Suppressor macrophage treated with lipopolysaccharide for 4 hours (primary cell): ENCODE measurements around the gene CHI3L1.

ENCODE experiments used
- DNase-seq: peaks from one replicate; pipeline ENCODE4 v3.0.0-alpha.2; 2020

CHI3L1 gene

DNA sequence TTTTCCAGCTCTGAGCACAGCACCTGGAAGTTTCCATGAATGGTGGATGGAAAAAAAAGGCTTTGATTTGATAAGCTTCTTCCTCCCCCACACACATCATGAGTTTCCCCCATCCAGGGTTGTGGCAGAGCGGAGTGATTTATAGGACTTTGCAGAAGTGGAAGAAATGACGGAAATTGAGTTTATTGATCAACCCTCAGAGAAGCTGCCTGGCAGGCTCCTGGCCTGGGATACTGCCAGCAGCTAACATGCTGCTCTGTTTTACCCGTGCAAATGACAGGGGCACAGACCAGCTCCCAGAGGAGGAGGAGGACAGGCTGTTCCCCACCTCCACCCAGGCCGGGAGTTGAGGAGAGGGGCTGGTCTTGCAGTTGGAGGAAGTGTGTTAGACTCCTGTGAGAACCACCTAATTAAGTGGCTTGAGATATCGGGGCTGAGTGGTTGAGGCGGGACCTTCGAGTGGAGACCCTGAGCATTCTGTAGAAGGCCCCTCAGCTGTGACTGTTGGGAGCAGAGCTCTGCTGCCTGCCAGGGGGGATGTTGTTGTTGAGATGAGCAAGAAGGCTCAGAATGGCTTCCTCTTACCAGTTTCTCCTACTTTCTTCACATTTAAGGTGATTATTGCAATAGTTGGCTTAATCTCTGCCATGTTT lies 37.2 kb downstream of the CHI3L1 start:
- DNase-seq = no peak

DNA sequence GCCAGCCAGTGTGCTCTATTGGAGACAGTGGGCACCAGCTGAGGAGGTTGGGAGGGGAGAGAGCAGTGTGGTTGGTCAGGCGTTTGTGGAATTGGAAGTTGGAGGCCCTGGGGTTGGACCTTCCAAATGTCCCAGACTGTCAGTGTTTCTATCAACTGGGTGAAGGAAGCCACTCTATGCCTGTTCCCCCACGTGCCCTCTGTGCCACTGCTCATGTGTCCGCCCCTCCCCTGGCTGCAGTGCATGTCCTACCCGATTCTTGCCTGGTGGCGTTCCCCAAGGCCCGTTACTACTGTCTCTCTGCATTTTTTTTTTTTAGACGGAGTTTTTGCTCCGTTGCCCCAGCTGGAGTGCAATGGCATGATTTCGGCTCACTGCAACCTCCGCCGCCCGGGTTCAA lies 37.9 kb downstream of the CHI3L1 start:
- no peak for DNase-seq

DNA sequence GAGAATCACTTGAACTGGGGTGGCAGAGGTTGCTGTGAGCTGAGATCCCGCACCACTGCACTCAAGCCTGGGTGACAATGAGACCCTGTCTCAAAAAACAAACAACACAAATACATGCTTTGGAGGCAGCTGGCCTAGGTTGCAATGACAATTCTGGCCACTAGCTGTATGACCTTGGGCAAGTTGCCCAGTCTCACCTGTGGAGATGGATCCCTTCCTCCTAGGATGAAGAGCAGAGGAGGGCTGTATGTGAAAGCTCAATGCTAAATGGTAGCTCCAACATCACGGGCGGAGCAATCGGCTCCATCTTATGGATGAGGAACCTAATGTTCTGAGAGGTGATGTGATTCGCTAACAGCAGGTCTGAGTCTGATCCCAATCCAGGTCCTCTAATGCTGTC lies 38.4 kb downstream of the CHI3L1 start:
- no peak for DNase-seq

DNA sequence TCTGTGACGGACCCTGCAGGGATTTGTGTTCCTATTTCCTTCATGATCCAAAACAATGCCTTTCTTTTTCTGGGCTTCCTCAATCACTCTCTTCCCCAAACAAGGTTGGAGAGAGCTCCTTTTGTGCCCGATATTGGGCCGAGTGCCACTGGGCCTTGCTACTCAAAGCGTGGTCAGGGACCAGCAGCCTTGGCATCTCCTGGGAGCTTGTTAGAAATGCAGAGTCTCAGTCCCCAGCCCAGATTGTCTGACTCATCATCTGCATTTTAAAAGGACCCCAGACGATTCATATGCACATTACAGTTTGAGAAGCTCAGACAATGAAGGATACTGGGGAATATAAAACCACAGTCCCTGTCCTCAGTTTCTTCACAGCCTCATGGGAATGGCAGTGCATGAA lies 39.1 kb downstream of the CHI3L1 start:
- DNase-seq = no peak

DNA sequence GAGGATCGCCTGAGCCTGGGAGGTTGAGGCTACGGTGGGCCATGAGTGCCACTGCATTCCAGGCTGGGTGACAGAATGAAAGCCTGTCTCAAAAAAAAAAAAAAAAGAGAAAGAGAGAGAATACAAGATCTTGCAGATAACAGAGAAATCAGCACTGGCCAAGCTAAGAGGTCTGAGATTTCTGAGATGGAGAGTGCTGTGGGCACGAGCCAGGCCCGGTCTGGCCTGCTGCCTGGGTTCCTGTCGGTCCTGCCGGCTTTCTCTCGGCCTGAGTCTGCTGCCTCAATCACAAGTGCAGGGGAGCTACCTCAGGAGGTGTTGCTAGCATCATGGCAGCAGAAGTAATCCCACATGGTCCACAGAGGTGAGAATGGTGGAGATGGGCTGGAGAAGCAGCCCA lies 40.0 kb downstream of the CHI3L1 start:
- DNase-seq = no peak

DNA sequence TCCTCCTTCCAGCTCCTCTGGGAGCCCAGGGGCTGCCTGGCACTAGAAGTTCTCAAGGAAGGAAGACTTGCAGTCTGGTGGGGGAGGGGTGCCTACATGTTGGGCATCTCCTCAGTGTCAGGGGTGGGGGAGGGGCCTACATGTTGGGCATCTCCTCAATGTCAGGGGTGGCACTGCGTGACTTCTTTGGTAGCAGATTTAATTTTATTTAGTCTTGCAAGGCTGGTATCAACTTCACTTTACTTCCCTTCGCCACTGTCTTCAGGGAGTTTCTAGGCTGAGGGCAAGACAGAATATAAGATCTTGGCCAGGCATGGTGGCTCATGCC lies 40.5 kb downstream of the CHI3L1 start:
- DNase-seq = no peak

DNA sequence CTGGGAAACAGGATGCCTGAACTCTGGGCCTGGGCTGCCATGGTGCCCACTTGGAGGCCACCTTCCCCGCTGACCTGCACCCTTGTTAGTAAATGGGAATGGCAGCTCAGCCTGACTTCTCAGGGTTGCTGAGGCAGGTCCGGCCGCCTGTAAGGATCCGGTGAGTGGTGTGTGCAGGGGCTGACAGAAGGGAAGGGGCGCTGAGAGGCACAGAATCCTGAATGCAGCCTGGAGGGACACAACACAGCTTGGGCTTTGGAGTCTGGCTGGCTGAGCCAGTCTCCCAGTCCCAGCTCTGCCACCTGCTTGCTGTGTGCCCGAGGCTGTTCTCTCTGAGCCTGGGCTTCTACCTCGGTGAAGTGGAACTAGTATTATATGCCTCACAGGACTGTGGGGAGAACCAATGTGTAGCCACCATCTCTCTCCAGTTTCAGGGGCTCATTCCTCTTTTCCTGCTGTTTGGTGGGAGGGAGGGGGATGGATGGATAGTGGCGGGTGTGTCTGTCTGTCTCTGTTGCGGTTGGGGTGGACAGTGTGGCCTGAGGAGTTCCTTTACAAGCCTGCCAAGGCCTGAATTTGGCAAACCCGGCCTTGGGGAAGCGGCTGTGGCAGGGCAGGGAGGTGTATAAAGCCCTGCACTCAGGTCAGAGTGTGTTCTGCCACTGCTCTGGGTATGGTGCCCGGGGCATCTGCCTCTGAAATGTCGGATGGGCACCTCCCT lies 41.0 kb downstream of the CHI3L1 start:
- no peak for DNase-seq

DNA sequence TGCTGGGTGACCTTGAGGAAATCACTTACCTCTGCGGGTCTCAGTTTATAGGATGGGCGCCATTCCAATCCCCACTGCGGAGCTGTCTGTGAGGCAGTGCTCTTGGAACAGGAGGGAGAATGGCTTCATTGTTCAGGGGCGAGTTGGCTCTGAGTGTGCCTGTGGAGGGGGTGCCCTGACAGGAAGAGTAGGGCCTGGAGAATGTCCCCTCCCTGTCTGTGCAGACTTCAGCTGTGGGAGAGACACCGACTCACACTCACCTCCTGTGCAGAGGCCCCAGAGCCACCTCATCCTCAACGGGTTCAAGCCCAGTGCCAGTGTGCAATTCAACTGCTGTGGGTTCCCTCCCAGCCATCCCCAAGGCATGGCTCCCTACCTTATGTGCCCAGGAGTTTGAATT lies 41.8 kb downstream of the CHI3L1 start:
- DNase-seq = no peak

DNA sequence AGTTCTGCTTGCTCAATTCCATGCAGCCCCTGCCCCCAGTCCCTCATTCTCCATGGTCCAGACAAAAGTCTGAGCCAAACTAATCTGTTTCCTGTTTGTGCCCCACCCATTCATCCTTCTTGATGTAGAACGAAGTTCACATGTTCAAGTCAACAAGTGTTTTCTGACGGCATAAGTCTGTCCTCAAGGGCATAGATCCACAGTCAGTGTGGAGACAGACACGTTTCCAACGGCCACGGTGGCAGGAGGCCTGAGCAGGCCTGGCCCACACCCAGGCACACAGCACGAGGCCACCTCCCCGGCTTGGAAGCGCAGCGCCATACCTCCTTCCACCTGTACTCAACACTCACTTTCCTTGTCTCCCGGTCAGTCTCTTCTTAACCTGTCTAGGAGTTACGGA lies 42.9 kb downstream of the CHI3L1 start:
- no peak for DNase-seq

DNA sequence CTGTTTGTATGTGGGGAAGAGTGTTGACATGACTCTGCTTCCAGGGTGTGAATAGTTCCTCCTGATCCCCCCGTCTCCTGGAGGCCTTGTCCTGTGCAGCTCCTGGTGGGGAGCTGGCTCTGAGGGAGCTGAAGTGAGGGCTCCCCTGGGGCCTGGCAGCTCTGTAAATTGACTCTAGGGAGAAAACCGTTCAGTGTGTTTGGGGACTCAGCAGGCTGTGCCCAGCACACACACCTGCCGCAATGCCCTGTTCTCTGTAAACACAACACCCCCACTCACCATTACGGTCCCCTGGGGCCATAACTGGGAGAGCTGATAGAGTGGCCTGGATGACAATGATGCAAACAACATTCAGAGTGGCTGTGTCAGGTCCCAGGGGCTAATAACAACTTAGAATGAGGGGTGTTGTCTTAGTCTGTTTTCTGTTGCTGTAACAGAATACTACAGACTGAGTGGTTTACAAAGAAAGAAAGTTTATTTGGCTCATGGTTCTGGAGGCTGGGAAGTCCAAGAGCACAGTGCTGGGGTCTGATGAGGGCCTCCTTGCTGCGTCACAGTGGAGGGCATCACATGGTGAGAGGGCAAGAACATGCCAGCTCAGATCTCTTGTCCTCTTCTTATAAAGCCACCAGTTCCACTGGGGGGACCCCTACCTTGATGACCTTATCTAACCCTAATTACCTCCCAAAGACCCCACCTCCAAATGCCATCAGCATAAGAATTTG lies 43.7 kb downstream of the CHI3L1 start:
- no peak for DNase-seq

DNA sequence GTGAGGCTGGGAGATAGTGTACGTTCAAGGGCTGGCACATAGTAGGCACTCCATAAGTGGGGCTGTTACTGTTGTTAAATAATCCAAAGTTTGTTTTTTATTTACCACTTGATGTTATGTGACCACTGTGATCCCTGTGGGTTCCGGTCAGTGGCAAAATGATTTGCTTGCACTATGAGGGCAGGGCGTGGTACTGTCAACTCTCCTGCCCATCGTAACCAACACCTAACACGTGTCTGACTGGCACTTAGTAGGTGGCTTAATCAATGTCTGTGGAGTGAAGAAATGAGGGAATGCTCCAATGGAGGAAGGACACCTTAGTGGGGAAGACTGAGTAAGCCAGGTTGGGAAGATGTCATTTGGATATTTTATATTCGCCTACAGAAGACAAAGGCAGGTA lies 44.4 kb downstream of the CHI3L1 start:
- DNase-seq = no peak

DNA sequence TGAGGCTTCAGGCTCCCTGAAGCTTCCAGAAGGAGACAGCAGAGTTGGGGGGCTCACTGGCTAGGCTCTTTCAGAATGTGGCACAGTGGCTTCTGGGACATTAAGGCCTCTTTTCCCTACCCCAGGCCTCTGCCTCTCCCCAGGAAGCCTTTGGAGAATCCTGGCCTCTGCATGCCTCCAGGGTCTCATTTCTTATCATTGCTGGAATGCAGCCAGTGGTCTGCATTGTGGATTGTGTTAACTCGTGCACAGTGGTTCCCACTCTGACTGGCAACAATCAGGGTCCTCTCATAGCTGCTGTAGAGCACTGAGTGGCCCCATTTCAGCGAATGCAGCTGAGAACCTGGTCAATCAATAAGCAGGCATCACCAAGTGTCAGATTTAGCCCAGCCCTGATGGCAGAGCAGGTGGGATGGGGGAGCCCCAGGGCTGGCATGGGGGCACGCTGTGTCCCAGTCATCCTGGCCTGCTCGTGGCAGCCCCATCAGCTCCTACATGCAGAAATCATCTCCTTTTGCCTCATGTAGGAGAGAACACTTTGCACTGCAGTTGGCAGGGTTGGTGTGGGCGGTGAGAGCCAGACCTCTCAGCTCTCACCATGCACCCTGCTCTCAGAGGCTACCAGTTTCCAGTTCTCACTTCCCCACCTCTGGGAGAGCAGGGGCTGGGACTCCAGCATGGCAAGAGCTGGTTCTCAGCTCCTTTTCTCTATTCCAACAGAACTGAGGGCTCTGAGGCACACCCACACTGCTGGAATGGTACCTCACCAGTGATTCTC lies 45.6 kb downstream of the CHI3L1 start:
- DNase-seq = peak; percentile 43

DNA sequence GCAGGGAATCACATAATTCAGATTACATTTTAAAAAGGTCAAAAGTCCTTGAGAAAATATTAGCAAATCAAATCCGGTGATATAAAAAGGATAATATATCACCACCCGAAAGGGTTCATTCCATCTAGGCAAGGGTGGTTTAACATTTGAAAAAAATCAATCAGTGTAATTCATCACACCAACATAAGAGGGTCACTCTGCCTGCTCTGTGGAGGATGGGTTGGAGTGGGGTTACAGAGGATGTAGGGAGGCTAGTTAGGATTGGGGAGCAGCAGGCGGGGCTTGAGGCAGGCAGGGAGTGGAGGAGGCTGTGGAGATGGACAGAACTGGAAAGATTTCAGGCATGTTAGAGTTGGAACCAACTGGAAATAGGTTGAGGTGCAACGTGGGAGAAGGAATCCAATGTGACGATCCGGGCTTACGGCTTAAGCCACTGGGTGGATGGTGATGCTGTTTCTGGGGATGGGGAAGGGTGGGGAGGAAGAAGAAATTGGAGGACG lies 46.5 kb downstream of the CHI3L1 start:
- no peak for DNase-seq

DNA sequence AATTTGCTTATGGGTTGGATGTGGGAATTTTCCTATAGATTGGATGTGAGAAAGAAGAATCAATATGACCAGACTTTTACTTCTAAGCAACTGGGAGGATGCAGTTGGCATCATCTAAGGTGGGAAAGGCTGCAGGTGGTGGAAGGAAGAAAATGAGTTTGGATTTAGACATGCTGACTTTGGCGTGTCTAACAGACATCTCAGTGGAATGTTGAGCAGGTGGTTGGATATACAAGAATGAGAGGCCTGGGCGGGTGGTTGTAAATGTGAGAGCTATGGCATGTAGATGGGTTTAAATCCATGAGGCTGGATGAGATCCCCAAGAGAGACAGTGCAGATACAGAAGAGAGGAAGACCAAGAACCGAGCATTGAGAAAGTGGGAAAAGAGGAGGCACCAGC lies 48.4 kb downstream of the CHI3L1 start:
- no peak for DNase-seq

DNA sequence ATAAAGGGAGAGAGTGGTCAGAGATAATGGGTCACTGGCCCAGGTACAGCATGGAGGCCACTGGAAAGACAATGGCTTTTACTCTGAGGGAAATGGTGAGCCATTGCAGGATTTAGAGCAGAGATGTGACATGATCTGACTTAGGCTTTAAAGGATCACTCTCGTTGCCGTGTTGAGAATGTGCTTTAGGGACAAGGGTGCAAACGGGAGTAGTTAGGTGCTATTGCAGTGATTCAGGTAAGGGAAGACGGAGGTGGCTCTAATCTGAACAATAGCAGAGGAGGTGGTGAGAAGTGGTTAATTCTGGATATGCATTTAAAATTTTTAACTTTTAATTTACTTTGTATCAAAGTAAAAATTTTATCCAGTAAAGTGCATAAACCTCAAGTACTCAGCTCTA lies 49.2 kb downstream of the CHI3L1 start:
- DNase-seq = no peak

DNA sequence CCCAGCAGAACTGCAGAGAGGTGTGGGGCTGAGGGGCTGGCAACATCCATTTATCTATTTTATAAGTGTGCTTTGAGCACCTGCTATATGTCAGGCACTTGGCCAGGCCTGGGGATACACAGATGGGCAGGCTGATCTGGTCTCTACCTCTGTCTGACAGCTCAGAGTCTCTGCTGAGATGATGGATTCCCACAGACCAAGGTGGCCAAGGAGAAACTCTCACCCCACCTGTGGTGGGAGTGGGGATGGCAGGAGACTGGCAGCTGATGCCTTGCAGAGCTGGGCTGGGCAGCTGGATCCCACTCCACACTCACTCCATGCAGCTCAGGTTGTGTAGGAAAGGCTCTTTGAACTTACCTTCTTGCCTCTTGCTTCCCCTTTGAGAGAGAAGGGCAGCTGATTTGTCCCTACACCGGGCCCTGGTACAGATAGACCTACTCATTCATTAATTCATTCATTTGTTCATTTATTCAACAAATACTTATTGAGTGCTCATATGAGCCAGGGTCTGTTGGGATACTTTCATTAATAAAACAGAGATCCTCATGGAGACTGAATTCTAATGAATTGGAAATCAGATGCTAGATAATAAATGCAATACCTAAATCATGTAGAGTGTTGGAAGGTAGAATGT lies 50.0 kb downstream of the CHI3L1 start:
- DNase-seq = no peak

DNA sequence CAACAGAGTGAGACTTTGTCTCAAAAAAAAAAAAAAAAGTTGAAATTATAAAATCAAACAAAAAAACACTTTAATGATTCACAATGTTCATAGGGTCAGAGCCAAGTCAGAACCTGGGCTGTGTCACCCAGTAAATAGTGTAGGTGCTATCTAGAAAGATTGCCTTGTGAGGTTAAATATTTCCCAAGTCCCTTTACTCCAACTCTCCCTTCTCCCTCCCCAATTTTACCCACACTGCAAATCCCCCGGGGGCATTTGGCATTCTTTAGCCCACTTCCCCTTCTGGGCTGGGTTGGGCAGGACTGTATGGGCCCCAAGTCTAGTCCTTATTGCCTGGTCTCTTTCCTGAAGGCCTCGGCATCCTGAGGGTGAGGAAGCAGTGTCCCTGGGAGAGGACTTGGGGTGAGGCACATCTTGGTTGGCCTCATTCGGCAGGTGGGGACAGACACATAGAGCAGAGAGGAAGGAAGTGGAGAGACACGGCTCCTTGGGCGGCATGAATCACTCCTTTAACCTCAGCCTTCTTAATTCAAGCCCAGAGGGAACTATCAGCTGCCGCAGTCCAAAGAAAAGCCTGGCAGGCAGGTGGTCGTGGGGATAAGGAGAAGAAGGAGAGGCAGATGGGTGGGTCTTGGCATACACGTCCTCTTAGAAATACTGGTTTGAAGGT lies 50.7 kb downstream of the CHI3L1 start:
- peak; percentile 47 for DNase-seq

DNA sequence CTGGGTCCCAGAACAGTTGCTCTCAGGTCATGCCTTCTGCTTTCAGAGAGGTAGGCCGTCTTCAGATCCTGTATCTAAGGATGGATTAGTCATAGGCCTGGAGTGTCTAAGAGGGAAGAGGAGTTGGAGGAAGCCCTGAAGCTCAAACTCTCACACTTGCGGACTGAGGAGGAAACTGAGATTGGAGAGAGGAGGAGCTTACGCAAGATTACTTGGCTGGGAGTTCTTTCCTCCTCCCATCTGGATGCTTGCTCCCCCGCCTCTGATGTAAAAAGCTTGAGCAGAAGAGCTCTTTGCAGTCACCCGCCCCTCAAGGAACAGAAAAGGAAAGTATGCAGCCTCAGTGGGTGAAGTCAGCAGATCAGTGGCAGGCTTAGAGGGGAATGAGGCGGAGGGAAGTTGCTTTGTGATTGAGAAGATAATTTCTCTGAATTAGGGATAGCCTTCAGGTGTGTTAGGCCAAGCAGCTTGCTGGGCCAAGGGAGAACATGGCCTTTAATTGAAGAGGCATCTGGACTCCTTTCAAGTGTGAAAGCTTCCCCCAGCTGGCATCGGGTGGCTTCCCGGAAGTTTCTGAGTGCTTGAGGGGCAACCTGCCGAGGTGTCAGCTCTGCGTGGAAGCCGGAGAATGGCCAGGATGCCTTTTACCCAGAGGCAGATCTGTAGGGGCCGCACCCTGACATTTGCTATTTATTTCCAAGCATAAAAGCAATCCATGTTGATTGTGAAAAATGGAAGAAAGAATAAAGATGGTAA lies 52.4 kb downstream of the CHI3L1 start:
- peak; percentile 75 for DNase-seq

DNA sequence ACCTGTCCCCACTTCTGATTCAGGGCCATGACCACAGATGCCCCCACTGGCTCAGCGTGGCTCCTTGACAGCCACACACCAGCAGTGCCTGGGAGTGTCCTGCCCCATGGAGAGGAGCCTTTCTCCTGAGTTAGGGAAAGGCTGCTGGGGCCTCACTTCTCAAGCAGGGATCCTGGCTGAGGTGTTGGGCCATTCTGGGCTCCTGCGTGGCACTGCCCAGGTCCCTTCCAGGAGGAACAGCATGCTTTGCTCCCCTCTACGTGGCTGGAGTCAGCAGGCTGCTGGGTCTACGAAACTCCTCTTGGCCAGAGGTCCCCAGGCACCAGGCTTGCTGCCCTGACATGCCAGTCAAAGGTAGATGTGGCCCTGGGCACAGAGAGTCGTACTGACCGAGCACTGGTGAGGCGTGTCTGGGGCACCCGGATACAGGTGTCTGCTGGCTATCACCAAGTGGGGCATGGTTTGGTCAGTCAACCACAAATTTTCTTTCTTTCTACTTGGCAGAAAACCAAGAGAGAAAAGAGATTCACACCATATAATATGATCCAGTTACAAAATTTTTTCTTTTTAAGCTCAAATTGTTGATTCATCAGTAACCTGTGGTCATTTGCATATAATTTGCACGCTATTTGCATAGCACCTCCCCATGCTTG lies 54.8 kb downstream of the CHI3L1 start:
- DNase-seq = no peak

DNA sequence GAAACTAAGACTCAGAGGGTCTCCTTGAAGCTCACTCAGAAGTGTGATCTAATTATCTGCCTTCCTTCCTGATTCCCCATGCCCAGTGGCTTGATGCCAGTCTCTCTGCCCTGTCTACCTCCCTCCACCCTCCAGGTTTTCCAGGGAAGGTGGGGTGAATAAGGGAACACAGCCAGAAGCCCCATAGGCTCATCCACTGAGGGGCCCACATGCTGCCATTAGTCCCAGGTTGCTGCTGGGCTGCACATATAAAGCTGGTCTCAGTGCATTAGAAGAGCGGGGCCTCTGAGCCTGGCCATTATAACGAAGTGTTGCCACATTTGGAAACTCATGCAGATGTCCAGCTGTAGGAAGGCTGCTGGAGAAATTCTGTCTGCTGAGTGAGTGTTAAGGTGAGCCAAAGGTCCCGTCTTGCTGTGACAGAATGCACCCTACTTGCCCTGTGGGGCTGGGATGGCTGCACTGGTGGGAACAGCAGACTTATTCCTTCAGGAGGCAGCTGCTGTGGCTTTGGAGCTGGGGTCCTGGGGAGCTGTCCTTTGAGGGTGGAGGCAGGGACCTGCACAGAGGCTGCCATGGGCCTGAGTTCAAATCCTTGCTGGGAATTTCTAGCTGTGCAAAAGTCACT lies 56.0 kb downstream of the CHI3L1 start:
- no peak for DNase-seq
